Lower lobe of right lung (tissue), 2 donors: ENCODE data around the gene GRK4. TPM values are rescaled to one million over a fixed set of nuclear protein-coding genes. Genes with fewer than 3 reads are reported as not detected.

Experiments used
- ATAC-seq, 2 donors: fragments of 200-7000 bp; cut with Tn5 transposase; one replicate each; pipeline ENCODE4 v1.9.1; 2020 to 2022; ENCODE audit warnings: mild to moderate bottlenecking in 2 of 2, moderate library complexity in 2 of 2
- DNase-seq: peaks from one replicate; pipeline ENCODE4 v3.0.0-alpha.2; 2020
- H3K27ac ChIP-seq: fragments of 200-600 bp; one replicate; pipeline ENCODE4 v1.8.0; 2022
- H3K27me3 ChIP-seq: fragments of 200-600 bp; one replicate; pipeline ENCODE4 v1.8.0; 2022; ENCODE audit warnings: low read depth
- H3K36me3 ChIP-seq: fragments of 200-600 bp; one replicate; pipeline ENCODE4 v1.8.0; 2022; ENCODE audit warnings: mild to moderate bottlenecking
- H3K4me1 ChIP-seq: fragments of 200-600 bp; one replicate; pipeline ENCODE4 v1.8.0; 2022
- H3K4me3 ChIP-seq: fragments of 200-600 bp; one replicate; pipeline ENCODE4 v1.8.0; 2022; ENCODE audit warnings: mild to moderate bottlenecking
- H3K9me3 ChIP-seq: fragments of 200-600 bp; one replicate; pipeline ENCODE4 v1.8.0; 2022
- CTCF ChIP-seq: fragments of 200-600 bp; IDR thresholded peaks from one replicate; pipeline ENCODE4 v1.8.0; 2022; ENCODE audit warnings: antibody characterized with exemption, mild to moderate bottlenecking
- intact Hi-C: fragments of 100-400 bp; cut with DNase I; formaldehyde crosslinking; loops from one replicate; pipeline ENCODE4 v1.11.0; 2022
- total RNA-seq: library from RNA; stranded (reverse); fragmentation: NEBNext Ultra II Directional; extraction: Animal tissue kit (Norgen Biotek cat#: 25700); gene quantifications from one replicate; pipeline ENCODE4 v1.2.1, GENCODE V29; 2021
- donor health status: DM: no; HTN: yes; CAD: no; lungs with severe emphysema.

The GRK4 gene
- total RNA-seq, 1 donor from 2014 or later: 7.1 TPM

- H3K27me3 ChIP-seq: no peaks in the 10 kb centered on the region
- DNase-seq (no peak), ATAC-seq (no peak)
- H3K4me1 ChIP-seq: no peaks in the 10 kb centered on the region
- TF ChIP-seq CTCF: no peak
- no peaks in the 10 kb centered on the region for H3K9me3 ChIP-seq
- H3K36me3 ChIP-seq: no peaks in the 10 kb centered on the region
- intact Hi-C loops: no loop called here
- H3K4me3 ChIP-seq: no peak overlapping the region
- no peak overlapping the region for H3K27ac ChIP-seq
Observed at GRCh38 chr4:3060946-3061345, 97.6 kb downstream of the GRK4 start.

GRCh38 chr4:3062471-3062870 is 99.1 kb downstream of the GRK4 start:
- DNase-seq (no peak), ATAC-seq (peak in 1 of 2 donors; percentile 52)
- H3K27ac ChIP-seq: no peak overlapping the region
- TF ChIP-seq CTCF: no peak
- no peaks in the 10 kb centered on the region for H3K9me3 ChIP-seq
- no peaks in the 10 kb centered on the region for H3K4me1 ChIP-seq
- H3K4me3 ChIP-seq: no peak overlapping the region
- intact Hi-C loops: no loop called here
- no peaks in the 10 kb centered on the region for H3K36me3 ChIP-seq
- no peaks in the 10 kb centered on the region for H3K27me3 ChIP-seq

GRCh38 chr4:3065551-3065950 is 102.2 kb downstream of the GRK4 start:
- Histone ChIP-seq H3K9me3 (no peaks in the 10 kb centered on the region), H3K4me1 (no peaks in the 10 kb centered on the region), H3K4me3 (no peak overlapping the region), H3K27ac (no peak overlapping the region), H3K27me3 (no peaks in the 10 kb centered on the region), H3K36me3 (no peaks in the 10 kb centered on the region)
- ATAC-seq (no peak), DNase-seq (no peak)
- intact Hi-C loops: no loop called here
- TF ChIP-seq CTCF: no peak

- intact Hi-C loops: no loop called here
Observed at GRCh38 chr4:3066836-3067400, 103.5 kb downstream of the GRK4 start.

GRCh38 chr4:3067473-3068001 is 104.2 kb downstream of the GRK4 start:
- TF ChIP-seq CTCF: no peak
- Histone ChIP-seq H3K27ac (no peak overlapping the region), H3K9me3 (no peaks in the 10 kb centered on the region), H3K4me1 (no peaks in the 10 kb centered on the region), H3K27me3 (no peaks in the 10 kb centered on the region), H3K4me3 (no peak overlapping the region), H3K36me3 (no peaks in the 10 kb centered on the region)
- intact Hi-C loops: no loop called here
- ATAC-seq: no peak
- DNase-seq: no peak

More at GRCh38 chr4:3066836-3067400, 103.5 kb downstream of the GRK4 start:
- H3K9me3 ChIP-seq: no peaks in the 10 kb centered on the region
- H3K36me3 ChIP-seq: no peaks in the 10 kb centered on the region
- DNase-seq: no peak
- no peak for ATAC-seq
- no peak for TF ChIP-seq CTCF
- H3K4me3 ChIP-seq: no peak overlapping the region
- no peaks in the 10 kb centered on the region for H3K4me1 ChIP-seq
- no peak overlapping the region for H3K27ac ChIP-seq
- no peaks in the 10 kb centered on the region for H3K27me3 ChIP-seq
